Heart left ventricle (tissue), 16 donors: ENCODE measurements around the gene IFNLR1. TPM values are rescaled to one million over a fixed set of nuclear protein-coding genes. Genes with fewer than 3 reads are reported as not detected.
A peak's percentile ranks its signal among the peaks of the same experiment; 100 is the strongest.

Source experiments
- ATAC-seq, 4 donors: fragments of 200-7000 bp; cut with Tn5 transposase; one replicate each; pipeline ENCODE4 v1.9.1; 2020 to 2022; ENCODE audit warnings: moderate library complexity in 4 of 4, mild to moderate bottlenecking in 3 of 4, moderate number of reproducible peaks in 1 of 4
- DNase-seq, 5 donors: peaks; one replicate each; pipeline ENCODE4 v3.0.0-alpha.2; 2020
- H3K27ac ChIP-seq, 12 donors: fragments of 200-600 bp; sonication (generic) in 4 of 12; one replicate each; pipeline versions ENCODE4 v1.5.0 to v1.8.0; 2016 to 2022; ENCODE audit warnings: mild to moderate bottlenecking in 2 of 12
- H3K27me3 ChIP-seq, 9 donors: fragments of 200-600 bp; sonication (generic) in 2 of 9; one replicate each; pipeline versions ENCODE4 v1.5.1 to v1.8.0; 2016 to 2022; ENCODE audit warnings: mild to moderate bottlenecking in 3 of 9
- H3K36me3 ChIP-seq, 9 donors: fragments of 200-600 bp; sonication (generic) in 2 of 9; one replicate each; pipeline versions ENCODE4 v1.5.0 to v1.8.0; 2018 to 2022; ENCODE audit warnings: mild to moderate bottlenecking in 2 of 9
- H3K4me1 ChIP-seq, 12 donors: fragments of 200-600 bp; sonication (generic) in 4 of 12; one replicate each; pipeline versions ENCODE4 v1.5.0 to v1.8.0; 2016 to 2022; ENCODE audit warnings: mild to moderate bottlenecking in 3 of 12
- H3K4me3 ChIP-seq, 12 donors: fragments of 200-600 bp; sonication (generic) in 4 of 12; one replicate each; pipeline versions ENCODE4 v1.5.0 to v1.8.0; 2017 to 2022; ENCODE audit warnings: mild to moderate bottlenecking in 9 of 12, moderate library complexity in 4 of 12
- H3K9me3 ChIP-seq, 12 donors: fragments of 200-600 bp; sonication (generic) in 4 of 12; one replicate each; pipeline versions ENCODE4 v1.5.0 to v1.8.0; 2016 to 2022; ENCODE audit warnings: mild to moderate bottlenecking in 1 of 12
- POLR2A ChIP-seq, 2 donors: fragments of 450-650 bp; IDR thresholded peaks; one replicate each; pipeline ENCODE4 v1.6.1; 2017; ENCODE audit warnings: antibody characterized with exemption in 2 of 2, mild to moderate bottlenecking in 2 of 2, moderate library complexity in 2 of 2
- WGBS, 4 donors: extraction: QIAGEN DNeasy Blood & Tissue Kit in 2 of 4; methylation state at CpG; one replicate each; pipeline versions ENCODE4 v1.1.5 to v1.1.7; 2013 to 2018; 5-methylcytosine and 5-hydroxymethylcytosine counted together
- intact Hi-C, 10 donors: fragments of 100-400 bp; cut with DNase I; formaldehyde crosslinking; loops; one replicate each; pipeline versions ENCODE4 v1.11.1 to v1.14.2; 2022
- polyA plus RNA-seq, 2 donors: library from polyadenylated mRNA; stranded (reverse); fragments of 200-250 nt; gene quantifications; one replicate each; pipeline ENCODE4 v1.2.3, GENCODE V29; 2013
- total RNA-seq, 9 donors: library from RNA; depleted of rRNA in 2 of 9; stranded (reverse); fragments of >200 nt in 2 of 9; fragmentation: NEBNext Ultra II Directional in 3 of 9; extraction: Animal tissue kit (Norgen Biotek cat#: 25700) in 3 of 9; gene quantifications; one replicate each; pipeline versions ENCODE4 v1.1.0 to v1.2.4, GENCODE V29; 2016 to 2023
- TF ChIP-seq, protein P1 (sequence below), 12 donors: fragments of 200-600 bp; sonication (generic) in 4 of 12; IDR thresholded peaks; one replicate each; pipeline versions ENCODE4 v1.5.0 to v1.8.0; 2018 to 2022; ENCODE audit warnings: antibody characterized with exemption in 12 of 12, mild to moderate bottlenecking in 5 of 12
- donor health status: ischemic (EF 13 %, LVEDD 7.1; RV severe dilation, severe dysfunction).
- donor health status: healthy with polysubstance abuse.
- donor health status: DM: no; HTN: yes; CAD: no.
- donor health status: DM: no; HTN: no; CAD: no.
- donor health status: ischemic (EF 25% LVEDD 6.9; RV normal size, moderate dysfunction).
- donor health status: ischemic (EF 25% LVEDD 5.7; RV mildly dilated, moderate dysfunction).
- donor health status: healthy.
- donor health status: DM: yes; HTN: yes; CAD: no.
- donor health status: ischemic (EF 35%, LVEDD 5.7; RV mildly dilated, moderate dysfunction).
- donor health status: nonischemic (EF 11% LVEDD 7.7; RV severe dilation, severe dysfunction).
- donor health status: DM: yes; HTN: yes; CAD: no.
- donor health status: PGD.
- donor health status: ischemic (EF 29% LVEDD 5.4; RV normal size, mild dysfunction).
- donor health status: nonischemic (EF 23%, LVEDD 6.1; RV moderate dilation, normal function).

The IFNLR1 gene
- total and polyA plus RNA-seq, 11 donors, result 0.99 to 3.4 (median 2.7) TPM

- H3K9me3 ChIP-seq, result peaks cover 0 to 9% (median under 1%) of the 10 kb centered on the region in 12 donors
- DNase-seq, result peak in 1 of 5 donors; percentile 1
- H3K4me1 ChIP-seq, result peaks cover 0 to 21% (median 10%) of the 10 kb centered on the region in 12 donors
- 79 to 84% (median 83%) methylated on average over 2 of the region's 2 CpGs for WGBS, 4 donors
- no peak overlapping the region for H3K4me3 ChIP-seq
- no peak for TF ChIP-seq POLR2A (IDR thresholded peaks at IDR 0.05)
- TF ChIP-seq, protein P1, sequence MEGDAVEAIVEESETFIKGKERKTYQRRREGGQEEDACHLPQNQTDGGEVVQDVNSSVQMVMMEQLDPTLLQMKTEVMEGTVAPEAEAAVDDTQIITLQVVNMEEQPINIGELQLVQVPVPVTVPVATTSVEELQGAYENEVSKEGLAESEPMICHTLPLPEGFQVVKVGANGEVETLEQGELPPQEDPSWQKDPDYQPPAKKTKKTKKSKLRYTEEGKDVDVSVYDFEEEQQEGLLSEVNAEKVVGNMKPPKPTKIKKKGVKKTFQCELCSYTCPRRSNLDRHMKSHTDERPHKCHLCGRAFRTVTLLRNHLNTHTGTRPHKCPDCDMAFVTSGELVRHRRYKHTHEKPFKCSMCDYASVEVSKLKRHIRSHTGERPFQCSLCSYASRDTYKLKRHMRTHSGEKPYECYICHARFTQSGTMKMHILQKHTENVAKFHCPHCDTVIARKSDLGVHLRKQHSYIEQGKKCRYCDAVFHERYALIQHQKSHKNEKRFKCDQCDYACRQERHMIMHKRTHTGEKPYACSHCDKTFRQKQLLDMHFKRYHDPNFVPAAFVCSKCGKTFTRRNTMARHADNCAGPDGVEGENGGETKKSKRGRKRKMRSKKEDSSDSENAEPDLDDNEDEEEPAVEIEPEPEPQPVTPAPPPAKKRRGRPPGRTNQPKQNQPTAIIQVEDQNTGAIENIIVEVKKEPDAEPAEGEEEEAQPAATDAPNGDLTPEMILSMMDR (IDR thresholded peaks at IDR 0.05), result no peak
- peak overlapping the region in 1 of 12 donors; percentile 74 for H3K27ac ChIP-seq
- H3K27me3 ChIP-seq, result no peaks in the 10 kb centered on the region
- no peaks in the 10 kb centered on the region for H3K36me3 ChIP-seq
- intact Hi-C loops, result no loop called here
- ATAC-seq, result no peak
Measured at GRCh38 chr1:24124980-24125379, 62.1 kb downstream of the IFNLR1 start.

- H3K9me3 ChIP-seq, result no peaks in the 10 kb centered on the region
- WGBS, 4 donors, result 85 to 96% (median 92%) methylated on average over 6 of the region's 6 CpGs
- H3K36me3 ChIP-seq, result no peaks in the 10 kb centered on the region
- H3K27me3 ChIP-seq, result no peaks in the 10 kb centered on the region
- H3K4me3 ChIP-seq, result no peak overlapping the region
- H3K27ac ChIP-seq, result no peak overlapping the region
- TF ChIP-seq, protein P1 (IDR thresholded peaks at IDR 0.05), result no peak
- no peak for TF ChIP-seq POLR2A (IDR thresholded peaks at IDR 0.05)
- intact Hi-C loops, result no loop called here
- peak in 1 of 5 donors; percentile 8 for DNase-seq
- no peak for ATAC-seq
- H3K4me1 ChIP-seq, result peaks cover 0 to 29% (median 14%) of the 10 kb centered on the region in 12 donors
Measured at GRCh38 chr1:24123611-24124010, 63.5 kb downstream of the IFNLR1 start.

DNA sequence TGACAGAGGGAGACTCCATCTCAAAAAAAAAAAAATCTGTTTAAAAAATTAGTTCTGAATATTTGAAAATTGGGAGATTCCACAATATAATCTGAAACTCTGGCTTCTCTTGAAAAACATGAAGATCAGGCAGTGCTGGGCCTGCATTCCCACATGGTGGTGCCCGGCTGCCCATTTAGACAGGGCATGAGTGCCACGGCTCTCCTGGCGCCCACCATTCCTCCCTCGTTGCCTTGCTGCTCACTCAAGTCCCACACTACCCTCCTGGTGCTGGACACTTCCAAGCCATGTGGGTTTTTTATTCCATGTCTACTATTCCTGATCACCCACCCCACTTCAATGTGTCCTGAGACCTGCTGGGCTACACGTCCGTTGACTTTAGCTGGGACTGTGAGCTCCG lies 64.3 kb downstream of the IFNLR1 start:
- H3K27me3 ChIP-seq, result peaks cover 0 to 4% (median 0%) of the 10 kb centered on the region in 9 donors
- TF ChIP-seq, protein P1 (IDR thresholded peaks at IDR 0.05), result no peak
- TF ChIP-seq POLR2A (IDR thresholded peaks at IDR 0.05), result no peak
- H3K9me3 ChIP-seq, result no peaks in the 10 kb centered on the region
- ATAC-seq, result no peak
- no peaks in the 10 kb centered on the region for H3K36me3 ChIP-seq
- peaks cover 0 to 29% (median 14%) of the 10 kb centered on the region in 12 donors for H3K4me1 ChIP-seq
- intact Hi-C loops, result no loop called here
- 91 to 94% (median 92%) methylated on average over 7 of the region's 7 CpGs for WGBS, 4 donors
- H3K27ac ChIP-seq, result no peak overlapping the region
- peak in 1 of 5 donors; percentile 20 for DNase-seq
- no peak overlapping the region for H3K4me3 ChIP-seq

- DNase-seq (peak in 1 of 5 donors; percentile 17), ATAC-seq (no peak)
- Histone ChIP-seq H3K9me3 (no peaks in the 10 kb centered on the region), H3K27ac (no peak overlapping the region), H3K4me3 (no peak overlapping the region), H3K27me3 (peaks cover 0 to 5% (median 0%) of the 10 kb centered on the region in 9 donors), H3K36me3 (no peaks in the 10 kb centered on the region), H3K4me1 (peaks cover 0 to 26% (median 14%) of the 10 kb centered on the region in 12 donors)
- TF ChIP-seq POLR2A (IDR thresholded peaks at IDR 0.05), result no peak
- TF ChIP-seq, protein P1 (IDR thresholded peaks at IDR 0.05), result no peak
- intact Hi-C loops, result no loop called here
- WGBS, 4 donors, result 85 to 93% (median 91%) methylated on average over 14 of the region's 14 CpGs
Measured at GRCh38 chr1:24121406-24121805, 65.7 kb downstream of the IFNLR1 start.
